Naive thymus-derived CD8-positive, alpha-beta T cell (primary cell): ENCODE results near the gene KCNK13. TPM values are rescaled to one million over a fixed set of nuclear protein-coding genes. Genes with fewer than 3 reads are reported as not detected.

Experiments
- ATAC-seq, 2 donors: fragments of 150-1000 bp; cut with Tn5 transposase in 1 of 2; sonication (Bioruptor Pico), chemical (Tn5 transposase) in 1 of 2; 1 replicate in 1 of 2; 2 replicates in 1 of 2; pipeline ENCODE4 v1.10.0; 2021; ENCODE audit warnings: mild to moderate bottlenecking in 2 of 2, moderate library complexity in 2 of 2
- POLR2A ChIA-PET: fragments of 350-600 bp; sonication (Branson Sonifier 250); formaldehyde crosslinking; loops from one replicate; lab custom pipeline; 2021; ENCODE audit warnings: antibody characterized with exemption; lab: Charles Lee
- DNase-seq, 10 donors: peaks; one replicate each; pipeline versions ENCODE4 v3.0.0 to v3.0.0-alpha.2; 2020 to 2022
- H3K27ac Mint-ChIP-seq, 10 donors: one replicate each; pipeline ENCODE4 v1.8.0; 2020 to 2022; ENCODE audit warnings: mild to moderate bottlenecking in 10 of 10, mixed read lengths in 10 of 10, moderate library complexity in 4 of 10, inconsistent platforms in 1 of 10
- H3K27me3 Mint-ChIP-seq, 5 donors: one replicate each; pipeline ENCODE4 v1.8.0; 2021 to 2022; ENCODE audit warnings: mixed read lengths in 5 of 5
- H3K36me3 Mint-ChIP-seq, 3 donors: one replicate each; pipeline ENCODE4 v1.8.0; 2020 to 2022; ENCODE audit warnings: mixed read lengths in 3 of 3, mild to moderate bottlenecking in 2 of 3, inconsistent platforms in 1 of 3
- H3K4me1 Mint-ChIP-seq, 4 donors: one replicate each; pipeline ENCODE4 v1.8.0; 2021 to 2022; ENCODE audit warnings: mixed read lengths in 4 of 4
- H3K4me3 Mint-ChIP-seq, 10 donors: one replicate each; pipeline ENCODE4 v1.8.0; 2020 to 2022; ENCODE audit warnings: mild to moderate bottlenecking in 10 of 10, mixed read lengths in 10 of 10, moderate library complexity in 6 of 10, inconsistent platforms in 1 of 10
- H3K9me3 Mint-ChIP-seq, 9 donors: one replicate each; pipeline ENCODE4 v1.8.0; 2020 to 2022; ENCODE audit warnings: mixed read lengths in 9 of 9, mild to moderate bottlenecking in 3 of 9, inconsistent platforms in 1 of 9, moderate library complexity in 1 of 9
- polyA plus RNA-seq, 3 donors: library from polyadenylated mRNA; unstranded; fragments of 300-500 nt; fragmentation: Illumina TruSeq; gene quantifications; one replicate each; pipeline ENCODE4 v1.2.3, GENCODE V29; 2021
- total RNA-seq, 8 experiments: library from RNA in 2 of 8; stranded (reverse) in 2 of 8; gene quantifications; one replicate each; pipeline ENCODE4 v1.2.3 and lab custom pipeline; 2021 to 2026

KCNK13 gene
- total and polyA plus RNA-seq, 5 experiments from 2014 or later = not detected

- DNase-seq = no peak
- Mint-ChIP-seq H3K9me3 (no peaks in the 10 kb centered on the region), H3K4me1 (peaks cover 0 to 3% (median 0%) of the 10 kb centered on the region in 4 donors), H3K27ac (no peak overlapping the region), H3K4me3 (no peak overlapping the region), H3K27me3 (peaks cover 17 to 35% (median 21%) of the 10 kb centered on the region in 5 donors), H3K36me3 (no peaks in the 10 kb centered on the region)
- POLR2A ChIA-PET = no interaction called here
- ATAC-seq = no peak
Observed at GRCh38 chr14:90109858-90110257, 48.1 kb downstream of the KCNK13 start.

DNA sequence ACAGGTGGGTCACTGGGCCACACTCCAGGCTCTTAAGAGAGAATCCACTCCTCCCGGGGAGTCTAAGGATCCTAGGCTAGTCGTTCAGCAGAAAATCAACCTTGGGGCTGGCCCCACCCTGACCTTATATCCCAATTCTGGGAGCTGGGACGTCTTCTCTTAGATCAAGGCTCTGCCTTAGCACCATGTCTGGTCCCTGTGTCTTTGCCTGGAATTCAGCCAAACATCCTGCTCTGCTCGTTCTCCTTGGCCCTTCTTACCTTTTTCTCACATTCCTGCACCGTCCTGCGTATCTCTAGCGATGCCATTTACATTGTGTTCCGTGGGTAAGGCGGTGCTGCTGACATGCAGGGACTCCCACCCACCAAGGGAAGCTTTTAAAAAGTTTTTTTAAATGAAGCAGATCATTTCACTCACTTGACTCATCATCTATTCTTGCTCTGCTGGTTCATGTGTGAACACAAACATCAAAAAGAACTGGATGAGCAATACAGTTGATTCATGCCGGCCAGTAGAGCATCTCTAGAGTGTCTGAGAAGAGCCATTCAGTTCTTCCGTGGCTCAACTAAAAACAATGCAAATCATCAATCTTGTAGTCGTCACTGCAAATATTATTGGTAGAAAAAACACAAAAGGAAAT, 50.2 kb downstream of the KCNK13 start:
- Mint-ChIP-seq H3K27ac (no peak overlapping the region), H3K4me3 (no peak overlapping the region), H3K36me3 (no peaks in the 10 kb centered on the region), H3K27me3 (peaks cover 18 to 54% (median 24%) of the 10 kb centered on the region in 5 donors), H3K4me1 (peaks cover 0 to 3% (median 0%) of the 10 kb centered on the region in 4 donors), H3K9me3 (no peaks in the 10 kb centered on the region)
- no peak for DNase-seq
- POLR2A ChIA-PET = no interaction called here
- no peak for ATAC-seq

DNA sequence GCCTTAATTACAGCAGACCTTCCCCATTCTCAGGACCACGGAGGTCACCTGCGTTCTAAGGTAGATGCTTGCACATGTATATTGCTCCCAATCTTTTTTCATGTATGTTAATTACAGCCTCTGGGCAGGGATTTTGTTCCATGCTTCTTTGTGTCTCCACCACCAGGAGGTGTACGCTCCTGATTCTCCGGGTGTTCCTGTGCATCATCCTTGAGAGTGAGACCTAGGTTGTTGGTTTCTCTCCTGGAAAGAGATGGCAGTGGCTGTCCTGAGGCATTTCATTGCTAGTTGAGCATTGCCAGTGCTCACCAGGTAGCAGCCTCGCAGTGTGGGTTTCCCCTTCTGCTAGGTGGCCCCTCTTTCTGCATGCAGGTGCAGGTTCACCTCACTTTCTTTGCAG, 52.8 kb downstream of the KCNK13 start:
- H3K4me3 Mint-ChIP-seq = no peak overlapping the region
- H3K4me1 Mint-ChIP-seq = no peaks in the 10 kb centered on the region
- DNase-seq (no peak), ATAC-seq (no peak)
- POLR2A ChIA-PET = no interaction called here
- H3K27ac Mint-ChIP-seq = no peak overlapping the region
- no peaks in the 10 kb centered on the region for H3K9me3 Mint-ChIP-seq
- no peaks in the 10 kb centered on the region for H3K36me3 Mint-ChIP-seq
- peaks cover 19 to 54% (median 25%) of the 10 kb centered on the region in 5 donors for H3K27me3 Mint-ChIP-seq

GRCh38 chr14:90115780-90116179, 54.0 kb downstream of the KCNK13 start:
- Mint-ChIP-seq H3K36me3 (peaks cover 0 to 3% (median 0%) of the 10 kb centered on the region in 3 donors), H3K27me3 (peaks cover 17 to 54% (median 24%) of the 10 kb centered on the region in 5 donors), H3K27ac (no peak overlapping the region), H3K9me3 (peaks cover 0 to 10% (median 0%) of the 10 kb centered on the region in 9 donors), H3K4me1 (no peaks in the 10 kb centered on the region), H3K4me3 (no peak overlapping the region)
- no peak for DNase-seq
- POLR2A ChIA-PET = no interaction called here
- ATAC-seq = no peak

- Mint-ChIP-seq H3K27ac (no peak overlapping the region), H3K4me1 (no peaks in the 10 kb centered on the region)
Observed at GRCh38 chr14:90116444-90116843, 54.6 kb downstream of the KCNK13 start.

GRCh38 chr14:90118027-90118426, 56.2 kb downstream of the KCNK13 start:
- H3K27ac Mint-ChIP-seq = no peak overlapping the region
- H3K4me3 Mint-ChIP-seq = no peak overlapping the region
- POLR2A ChIA-PET = no interaction called here
- ATAC-seq = no peak
- H3K9me3 Mint-ChIP-seq = peaks cover 0 to 11% (median 0%) of the 10 kb centered on the region in 9 donors
- peaks cover 0 to 3% (median 0%) of the 10 kb centered on the region in 3 donors for H3K36me3 Mint-ChIP-seq
- H3K4me1 Mint-ChIP-seq = no peaks in the 10 kb centered on the region
- no peak for DNase-seq
- peaks cover 11 to 37% (median 19%) of the 10 kb centered on the region in 5 donors for H3K27me3 Mint-ChIP-seq

More at GRCh38 chr14:90116444-90116843, 54.6 kb downstream of the KCNK13 start:
- ATAC-seq (no peak), DNase-seq (no peak)
- no peak overlapping the region for H3K4me3 Mint-ChIP-seq
- H3K27me3 Mint-ChIP-seq = peaks cover 16 to 48% (median 24%) of the 10 kb centered on the region in 5 donors
- H3K36me3 Mint-ChIP-seq = peaks cover 0 to 3% (median 0%) of the 10 kb centered on the region in 3 donors
- peaks cover 0 to 11% (median 0%) of the 10 kb centered on the region in 9 donors for H3K9me3 Mint-ChIP-seq
- POLR2A ChIA-PET = no interaction called here

DNA sequence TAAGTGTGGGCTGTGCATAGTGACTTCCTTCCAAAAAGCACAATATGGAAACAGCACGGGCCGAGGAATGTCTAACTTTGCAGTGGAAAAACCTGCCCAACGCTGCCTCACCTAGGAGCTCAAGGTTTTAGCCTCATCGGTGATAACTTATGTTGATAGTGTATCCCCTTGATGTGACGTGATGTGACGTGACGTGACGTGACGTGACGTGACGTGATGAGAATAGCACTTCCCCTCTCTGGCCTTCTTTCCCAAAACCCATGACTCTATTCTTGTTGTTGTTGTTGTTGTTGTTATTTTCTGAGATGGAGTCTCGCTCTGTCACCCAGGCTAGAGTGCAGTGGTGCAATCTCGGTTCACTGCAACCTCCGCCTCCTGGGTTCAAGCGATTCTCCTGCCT, 64.5 kb downstream of the KCNK13 start:
- H3K27ac Mint-ChIP-seq = no peak overlapping the region
- DNase-seq = no peak
- no peaks in the 10 kb centered on the region for H3K4me1 Mint-ChIP-seq
- H3K36me3 Mint-ChIP-seq = no peaks in the 10 kb centered on the region
- ATAC-seq = no peak
- no peaks in the 10 kb centered on the region for H3K9me3 Mint-ChIP-seq
- POLR2A ChIA-PET = no interaction called here
- H3K27me3 Mint-ChIP-seq = peaks cover 5 to 29% (median 16%) of the 10 kb centered on the region in 5 donors
- H3K4me3 Mint-ChIP-seq = no peak overlapping the region

- DNase-seq (no peak), ATAC-seq (no peak)
- Mint-ChIP-seq H3K27ac (no peak overlapping the region), H3K4me3 (no peak overlapping the region), H3K4me1 (no peaks in the 10 kb centered on the region), H3K27me3 (peaks cover 12 to 50% (median 13%) of the 10 kb centered on the region in 5 donors), H3K9me3 (no peaks in the 10 kb centered on the region), H3K36me3 (no peaks in the 10 kb centered on the region)
- POLR2A ChIA-PET = no interaction called here
Observed at GRCh38 chr14:90132821-90133570, 71.2 kb downstream of the KCNK13 start.

DNA sequence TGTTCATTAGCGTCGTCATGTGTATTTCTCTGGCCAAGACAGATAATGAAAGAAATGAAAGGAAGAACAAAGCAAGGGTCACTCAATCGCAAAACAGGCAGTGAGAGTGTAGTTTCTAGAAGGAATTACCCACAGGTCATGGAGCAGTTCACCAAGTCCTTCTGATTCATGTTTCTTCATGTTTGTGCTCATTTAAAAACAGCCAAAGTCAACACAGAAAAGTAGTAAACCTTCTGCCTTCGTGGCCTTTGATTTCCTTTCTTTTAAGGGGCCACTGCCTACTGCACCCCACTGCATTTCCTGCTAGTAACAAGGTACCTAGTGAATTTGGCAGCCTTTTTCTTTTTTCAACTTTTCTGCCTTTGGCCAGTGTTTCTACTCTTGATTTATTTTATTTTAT, 75.1 kb downstream of the KCNK13 start:
- Mint-ChIP-seq H3K36me3 (no peaks in the 10 kb centered on the region), H3K27ac (no peak overlapping the region), H3K27me3 (peaks cover 8 to 55% (median 13%) of the 10 kb centered on the region in 5 donors), H3K4me3 (no peak overlapping the region), H3K9me3 (no peaks in the 10 kb centered on the region), H3K4me1 (no peaks in the 10 kb centered on the region)
- POLR2A ChIA-PET = no interaction called here
- ATAC-seq = no peak
- DNase-seq = no peak

GRCh38 chr14:90137807-90138206, 76.0 kb downstream of the KCNK13 start:
- Mint-ChIP-seq H3K4me3 (no peak overlapping the region), H3K36me3 (no peaks in the 10 kb centered on the region), H3K27ac (no peak overlapping the region), H3K4me1 (no peaks in the 10 kb centered on the region), H3K27me3 (peaks cover 6 to 48% (median 13%) of the 10 kb centered on the region in 5 donors), H3K9me3 (no peaks in the 10 kb centered on the region)
- POLR2A ChIA-PET = no interaction called here
- no peak for ATAC-seq
- no peak for DNase-seq

DNA sequence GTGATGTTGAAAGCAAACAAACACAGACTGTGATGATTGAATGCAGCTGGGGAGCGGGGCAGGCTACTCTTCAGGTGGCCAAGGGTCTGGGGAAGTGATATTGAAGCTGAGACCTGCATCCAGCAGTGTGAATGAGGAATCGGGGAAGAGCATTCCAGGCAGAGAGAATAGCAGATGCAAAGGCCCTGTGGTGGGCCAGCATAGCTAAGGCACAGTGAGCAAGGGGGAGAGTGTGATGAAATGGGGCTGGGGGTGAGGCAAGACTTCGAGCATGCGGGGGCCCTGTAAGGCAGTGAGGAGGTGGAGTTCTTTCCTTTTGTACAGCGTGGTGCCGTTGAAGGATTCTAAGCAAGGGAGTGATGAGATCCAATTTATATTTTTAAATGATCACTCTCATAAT, 77.4 kb downstream of the KCNK13 start:
- no peak for DNase-seq
- Mint-ChIP-seq H3K27me3 (peaks cover 4 to 48% (median 16%) of the 10 kb centered on the region in 5 donors), H3K27ac (no peak overlapping the region), H3K9me3 (no peaks in the 10 kb centered on the region), H3K4me1 (no peaks in the 10 kb centered on the region), H3K4me3 (no peak overlapping the region), H3K36me3 (no peaks in the 10 kb centered on the region)
- POLR2A ChIA-PET = no interaction called here
- ATAC-seq = no peak

DNA sequence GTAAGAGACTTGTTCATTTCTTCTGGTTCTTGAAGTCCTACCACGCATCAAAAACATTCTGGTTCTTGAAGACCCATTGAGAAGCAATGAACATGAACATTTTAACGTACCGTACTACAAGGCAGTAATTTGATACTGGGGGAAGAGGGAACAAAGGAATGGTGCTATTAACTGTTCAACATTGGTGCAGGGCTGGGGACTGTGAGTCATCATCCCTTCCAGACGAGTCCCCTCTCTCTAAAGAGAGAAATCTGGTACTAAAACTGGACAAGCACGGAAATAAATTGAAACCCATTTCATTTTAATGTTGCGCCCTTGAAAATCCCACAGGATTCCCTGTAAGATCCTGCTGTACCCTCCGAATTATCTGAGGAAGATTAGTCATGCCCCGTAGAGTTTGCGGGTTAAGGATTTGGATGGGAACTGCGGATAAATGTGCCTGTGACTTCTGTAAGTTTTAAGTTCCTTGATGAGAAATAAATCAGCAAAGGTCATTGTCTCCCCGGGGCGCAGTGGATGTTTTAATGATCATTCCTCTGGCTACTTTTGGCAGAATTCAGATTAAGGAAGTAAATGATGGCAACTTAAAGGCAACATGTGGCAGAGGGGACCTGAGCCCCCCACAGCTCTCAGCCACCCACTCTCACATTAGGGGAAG, 78.6 kb downstream of the KCNK13 start:
- H3K4me1 Mint-ChIP-seq = no peaks in the 10 kb centered on the region
- no peaks in the 10 kb centered on the region for H3K9me3 Mint-ChIP-seq
- H3K4me3 Mint-ChIP-seq = no peak overlapping the region
- no peaks in the 10 kb centered on the region for H3K36me3 Mint-ChIP-seq
- peaks cover 4 to 53% (median 19%) of the 10 kb centered on the region in 5 donors for H3K27me3 Mint-ChIP-seq
- POLR2A ChIA-PET = no interaction called here
- ATAC-seq (no peak), DNase-seq (no peak)
- H3K27ac Mint-ChIP-seq = no peak overlapping the region

DNA sequence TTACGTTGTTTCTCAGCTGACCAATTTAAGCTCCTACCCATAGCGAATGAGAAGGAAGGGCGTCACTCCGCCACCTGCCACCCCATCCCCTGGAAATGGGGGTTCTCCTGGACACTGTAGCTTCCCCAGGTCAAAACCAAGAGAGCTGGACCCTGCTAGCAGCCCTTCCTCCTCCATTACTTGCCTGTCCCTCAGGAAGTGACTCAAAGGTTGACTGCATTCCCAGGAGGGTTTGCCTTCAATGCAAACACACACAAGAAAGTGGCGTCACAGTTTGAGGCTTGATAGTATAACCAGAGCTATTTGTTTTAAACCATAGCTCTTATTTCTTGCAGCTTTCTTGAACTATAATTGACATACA, 79.1 kb downstream of the KCNK13 start:
- no peaks in the 10 kb centered on the region for H3K4me1 Mint-ChIP-seq
- peaks cover 0 to 2% (median 0%) of the 10 kb centered on the region in 9 donors for H3K9me3 Mint-ChIP-seq
- H3K4me3 Mint-ChIP-seq = no peak overlapping the region
- H3K36me3 Mint-ChIP-seq = no peaks in the 10 kb centered on the region
- POLR2A ChIA-PET = no interaction called here
- no peak overlapping the region for H3K27ac Mint-ChIP-seq
- DNase-seq (no peak), ATAC-seq (no peak)
- peaks cover 7 to 52% (median 18%) of the 10 kb centered on the region in 5 donors for H3K27me3 Mint-ChIP-seq
